ENCODE results near the gene RBM39.
"Not testable (repeated sequence)": the region's sequence is repeated elsewhere in the genome, so short reads cannot be mapped to it uniquely, and the experiment has no call there.

The RBM39 gene

DNA sequence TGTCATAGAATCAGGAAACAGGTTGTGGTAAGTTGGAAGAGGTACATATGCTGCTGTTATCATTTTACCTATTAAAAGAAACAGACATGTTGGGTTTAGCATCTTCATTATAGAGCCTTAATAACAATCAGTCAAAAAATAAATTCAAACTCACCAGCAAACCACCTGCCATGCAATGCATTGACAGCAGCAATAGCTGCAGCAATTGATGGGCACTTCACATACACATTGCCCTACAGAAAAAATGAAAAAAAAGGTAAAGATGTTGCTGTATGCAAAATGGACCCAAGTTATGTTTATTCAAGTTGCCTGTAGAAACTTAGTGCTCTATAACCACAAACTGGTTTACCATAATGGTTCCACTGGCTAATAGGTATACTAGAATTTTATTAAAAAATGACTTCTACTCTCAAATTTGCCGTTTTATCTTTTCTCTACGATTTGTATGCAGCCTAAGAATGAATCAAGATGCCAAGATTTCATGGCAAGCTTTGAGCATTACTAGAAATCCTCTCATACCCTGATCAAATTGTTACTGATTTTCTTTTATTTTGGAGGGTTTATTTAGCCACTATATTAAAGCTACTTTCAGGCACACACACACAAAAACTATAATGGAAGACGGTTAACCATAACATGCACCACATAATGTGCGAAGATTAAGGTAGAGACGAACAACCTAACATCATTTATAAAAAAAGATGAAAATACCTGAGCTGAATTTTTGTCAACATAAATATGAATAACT lies 37.4 kb downstream of the RBM39 start:
- no peak for DNase-seq

DNA sequence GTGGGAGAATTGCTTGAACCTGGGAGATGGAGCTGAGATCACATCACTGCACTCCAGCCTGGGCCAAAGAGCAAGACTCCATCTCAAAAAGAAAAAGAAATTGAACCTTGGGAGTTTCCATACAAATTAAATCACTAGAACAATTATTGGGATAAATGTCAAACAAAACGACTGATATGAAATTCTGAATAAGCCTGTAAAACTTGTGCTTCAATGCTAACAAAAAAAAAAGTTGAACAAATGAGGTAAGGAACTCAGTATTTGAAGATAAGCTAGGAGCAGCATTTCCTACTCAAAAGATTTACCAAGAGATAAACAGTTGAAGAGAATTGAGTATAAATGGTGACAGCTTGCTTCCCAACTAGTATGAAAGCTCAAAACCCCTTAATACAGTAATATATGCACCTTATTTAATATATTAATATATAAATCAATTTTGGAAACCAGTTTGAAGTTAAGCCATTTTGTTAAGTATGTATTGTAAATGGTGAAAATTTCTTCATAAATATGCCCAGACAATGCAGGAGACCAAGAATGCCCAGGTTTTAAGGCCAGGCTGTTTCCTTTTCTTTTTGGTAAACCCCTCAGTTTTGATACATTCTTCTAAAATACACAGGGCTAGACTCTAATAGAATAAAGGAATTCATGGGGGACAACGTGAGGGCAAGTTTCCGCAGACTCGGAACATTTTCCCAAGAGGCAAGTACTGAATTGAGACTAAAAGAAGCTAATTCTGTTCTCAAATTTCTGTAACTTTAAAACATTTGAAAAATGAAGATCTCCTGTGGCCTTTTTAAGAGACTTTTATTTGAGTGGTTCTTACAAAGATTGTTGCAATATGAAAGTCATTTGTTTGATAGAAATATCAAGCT lies 39.0 kb downstream of the RBM39 start:
- DNase-seq: no peak

DNA sequence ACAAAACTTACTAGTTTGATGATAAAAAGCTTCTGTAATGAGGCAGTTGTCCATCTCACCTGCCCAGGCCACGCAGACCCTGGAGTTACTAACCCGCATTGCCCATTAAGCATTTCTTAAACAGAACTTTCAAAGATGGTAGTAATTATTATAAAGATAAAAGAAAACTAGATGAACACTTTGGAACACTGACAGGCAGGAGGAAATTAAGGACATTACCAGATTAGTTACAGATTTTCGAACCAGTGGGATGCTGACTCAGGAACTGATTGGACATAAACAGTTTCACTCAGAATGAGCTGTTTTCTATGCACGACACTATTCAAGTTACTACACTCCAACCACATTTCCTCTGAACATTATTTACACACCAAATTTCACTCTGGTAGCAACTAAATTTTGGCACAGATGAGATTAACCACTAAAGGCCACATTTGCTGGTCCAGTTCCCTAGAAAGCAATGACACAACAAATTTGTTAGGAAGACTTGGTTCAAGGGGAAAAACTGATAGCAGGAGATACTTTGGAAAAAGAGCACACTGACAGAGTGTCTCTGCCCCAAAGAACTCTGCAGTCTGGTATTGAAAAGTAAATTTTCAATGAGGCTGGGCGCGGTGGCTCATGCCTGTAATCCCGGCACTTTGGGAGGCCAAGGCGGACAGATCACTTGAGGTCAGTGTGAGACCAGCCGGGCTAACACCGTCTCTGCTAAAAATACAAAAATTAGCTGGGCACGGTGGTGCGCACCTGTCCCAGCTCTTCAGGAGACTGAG lies 39.8 kb downstream of the RBM39 start:
- no peak for DNase-seq

DNA sequence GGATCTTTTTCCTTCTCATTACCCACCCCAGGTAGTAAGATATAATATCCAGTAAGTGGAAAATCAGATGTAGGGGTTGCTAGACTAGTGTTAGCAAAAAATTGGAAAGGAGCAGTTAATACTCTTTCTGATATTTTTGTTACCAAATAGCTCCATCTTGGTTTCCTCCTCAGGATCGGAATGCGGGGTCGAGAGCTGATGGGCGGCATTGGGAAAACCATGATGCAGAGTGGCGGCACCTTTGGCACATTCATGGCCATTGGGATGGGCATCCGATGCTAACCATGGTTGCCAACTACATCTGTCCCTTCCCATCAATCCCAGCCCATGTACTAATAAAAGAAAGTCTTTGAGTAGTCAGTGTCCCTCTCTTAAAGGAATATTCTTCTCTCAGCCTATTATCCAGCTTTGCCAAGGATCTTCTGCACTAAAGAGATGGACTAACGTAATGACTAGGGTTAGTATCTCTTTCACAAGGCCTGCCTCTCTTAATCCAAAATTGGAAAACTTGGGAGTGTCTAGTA lies 41.4 kb downstream of the RBM39 start:
- no peak for DNase-seq

DNA sequence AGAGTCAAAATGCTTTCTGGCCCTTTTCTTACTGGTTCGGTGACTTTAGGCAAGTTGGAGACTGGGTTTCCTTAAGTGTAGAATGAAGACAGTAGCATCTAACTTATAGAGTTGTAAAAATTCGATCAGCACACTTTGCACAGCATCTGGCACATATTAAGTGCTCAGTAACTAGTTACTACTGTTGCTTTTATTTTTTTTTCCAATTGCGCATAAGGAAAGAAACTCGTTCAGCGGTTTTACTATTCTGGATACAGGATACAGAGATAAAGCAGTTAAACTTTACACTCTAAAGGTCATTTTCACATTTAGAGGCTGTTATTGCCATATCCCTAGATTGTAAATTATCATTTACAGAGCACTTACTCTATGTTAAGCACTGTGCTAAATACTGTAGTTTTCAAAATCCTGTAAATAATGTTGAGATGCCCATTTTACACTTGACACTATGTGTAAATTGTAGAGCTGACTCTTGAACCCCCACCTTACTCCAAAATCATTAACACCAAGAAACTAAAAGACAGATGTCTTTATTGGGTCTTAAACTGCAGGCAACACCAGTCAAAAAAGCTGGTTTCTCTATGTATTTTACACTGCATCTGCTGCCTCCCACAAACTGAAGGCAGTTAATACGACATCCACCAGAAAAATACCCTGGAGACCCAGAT lies 42.0 kb downstream of the RBM39 start:
- no peak for DNase-seq

DNA sequence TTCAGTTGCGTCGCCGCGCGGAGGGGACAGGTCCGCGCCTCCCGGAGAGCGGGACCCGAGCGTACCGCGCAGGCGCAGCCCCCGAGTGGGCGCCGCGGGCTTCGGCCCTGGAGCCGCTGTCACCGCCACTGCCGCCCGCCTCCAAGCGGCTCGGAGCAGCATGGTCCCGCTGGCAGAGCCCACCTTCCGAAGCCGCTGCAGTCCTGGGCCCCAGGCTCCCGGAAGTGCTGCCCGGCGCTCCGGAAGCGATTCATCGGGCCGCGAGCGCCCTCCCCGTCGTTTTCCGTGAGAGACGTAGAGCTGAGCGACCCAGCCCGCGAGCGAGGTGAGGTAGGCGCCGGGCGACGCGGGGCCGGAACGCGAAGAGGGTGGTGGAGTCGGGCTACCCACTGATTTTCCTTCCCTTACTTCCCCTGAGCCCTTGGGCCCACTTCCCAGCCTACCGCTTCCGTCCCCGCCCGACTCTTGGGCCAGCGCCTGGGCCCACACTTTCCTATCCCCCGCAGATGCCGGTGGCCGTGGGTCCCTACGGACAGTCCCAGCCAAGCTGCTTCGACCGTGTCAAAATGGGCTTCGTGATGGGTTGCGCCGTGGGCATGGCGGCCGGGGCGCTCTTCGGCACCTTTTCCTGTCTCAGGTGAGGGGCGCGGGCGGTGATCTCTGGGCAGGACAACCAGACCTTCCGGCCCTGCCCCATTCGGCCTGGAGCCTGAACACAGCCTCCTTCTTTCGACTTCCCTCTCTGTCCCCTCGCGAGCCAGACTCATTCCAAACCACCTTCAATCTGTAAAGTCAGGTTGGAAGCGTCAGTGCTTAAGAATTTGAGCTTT lies 42.7 kb downstream of the RBM39 start, which contains the start of the genes NFS1 and ROMO1:
NFS1 (minus strand) TSS at position 226 of the 830 bp plus-strand sequence; CDS start at position 162, 64 bp downstream.
ROMO1 (plus strand) TSS at position 279 of the 830 bp plus-strand sequence; CDS start at position 507, 228 bp downstream.
- DNase-seq: peak; percentile 94

DNA sequence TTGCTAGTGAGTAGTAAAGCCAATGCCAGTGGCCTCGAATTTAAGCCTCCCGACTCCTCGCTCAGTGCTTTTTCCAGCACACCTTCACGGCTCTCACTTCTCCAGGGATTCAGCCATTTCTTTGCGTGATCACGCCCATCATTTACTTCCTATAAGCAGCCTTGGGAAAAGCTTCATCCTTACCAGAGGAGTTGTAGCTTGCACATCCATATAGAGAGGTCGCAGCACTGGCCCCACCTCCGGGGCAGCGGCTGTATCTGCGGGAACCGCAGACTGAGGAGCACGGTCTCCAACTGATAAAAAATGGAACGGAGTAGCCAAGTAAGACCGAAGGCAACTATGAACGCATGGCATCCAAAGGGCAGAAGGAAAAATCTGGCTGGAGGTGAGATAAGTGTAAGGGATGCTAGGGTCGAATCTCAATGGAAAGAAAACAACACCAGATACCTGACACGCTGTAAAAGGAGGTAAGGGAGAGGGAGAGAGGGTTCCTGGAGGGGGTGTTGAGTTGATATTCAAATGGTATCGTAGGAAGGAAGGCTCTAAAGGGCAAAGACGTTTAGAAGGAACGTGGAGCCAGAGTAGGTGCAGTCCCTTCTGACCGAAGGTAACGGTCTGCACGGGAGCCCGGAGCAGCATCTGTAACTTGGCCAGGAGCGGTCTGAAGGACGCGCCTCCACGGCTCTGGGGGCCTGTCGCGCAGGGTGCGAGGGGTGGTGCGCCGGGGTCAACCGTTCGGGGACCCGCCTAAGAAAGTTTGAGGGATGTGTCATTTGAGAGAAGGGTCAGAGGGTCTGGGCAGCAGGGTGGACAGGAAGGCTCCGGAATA lies 43.5 kb downstream of the RBM39 start:
- DNase-seq: peak; percentile 67

DNA sequence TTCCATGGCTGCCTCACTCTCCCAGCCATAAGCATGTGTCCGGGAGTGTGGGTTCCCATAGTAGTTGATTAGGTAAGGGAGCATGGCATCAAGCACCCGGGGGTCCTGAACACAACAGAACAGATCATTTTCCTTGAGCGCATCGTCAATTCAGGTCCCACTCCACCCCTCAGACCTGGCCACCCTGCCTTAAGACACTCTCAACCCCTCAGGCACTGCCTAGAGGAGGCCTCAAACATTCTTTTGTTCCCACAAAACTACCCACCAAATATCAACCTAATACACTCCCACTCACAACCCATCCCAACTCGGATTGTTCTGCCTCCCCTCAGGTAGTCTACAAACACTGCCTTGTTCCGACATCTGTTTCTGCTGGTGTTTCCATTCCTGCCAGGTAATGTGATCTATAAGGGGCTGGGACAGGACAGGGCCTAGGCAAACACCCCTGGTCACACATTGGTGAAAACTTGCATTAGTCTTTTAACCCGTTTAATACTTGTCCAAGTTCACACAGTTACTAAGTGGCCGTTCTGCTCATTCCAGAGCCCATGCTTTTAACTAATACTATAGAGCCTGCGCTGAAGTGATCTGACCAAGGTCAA lies 44.3 kb downstream of the RBM39 start:
- no peak for DNase-seq

DNA sequence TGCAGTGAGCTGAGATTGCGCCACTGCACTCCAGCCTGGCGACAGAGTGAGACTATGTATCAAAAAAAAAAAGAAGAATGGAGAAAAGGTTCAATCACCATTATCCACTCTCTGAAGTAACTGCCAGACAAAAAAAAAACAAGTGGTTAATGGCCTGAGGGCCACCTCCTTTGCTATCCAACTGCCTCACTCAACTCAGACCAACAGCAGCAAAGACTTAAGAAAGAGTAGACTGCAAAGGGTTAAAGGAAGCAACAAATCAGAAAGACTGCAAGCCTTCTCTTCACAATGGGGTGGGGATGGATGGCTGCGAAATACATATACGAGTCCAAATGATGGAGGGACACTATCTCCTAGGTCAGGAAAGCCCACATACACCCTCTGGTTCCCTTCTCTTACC lies 46.1 kb downstream of the RBM39 start:
- no peak for DNase-seq

DNA sequence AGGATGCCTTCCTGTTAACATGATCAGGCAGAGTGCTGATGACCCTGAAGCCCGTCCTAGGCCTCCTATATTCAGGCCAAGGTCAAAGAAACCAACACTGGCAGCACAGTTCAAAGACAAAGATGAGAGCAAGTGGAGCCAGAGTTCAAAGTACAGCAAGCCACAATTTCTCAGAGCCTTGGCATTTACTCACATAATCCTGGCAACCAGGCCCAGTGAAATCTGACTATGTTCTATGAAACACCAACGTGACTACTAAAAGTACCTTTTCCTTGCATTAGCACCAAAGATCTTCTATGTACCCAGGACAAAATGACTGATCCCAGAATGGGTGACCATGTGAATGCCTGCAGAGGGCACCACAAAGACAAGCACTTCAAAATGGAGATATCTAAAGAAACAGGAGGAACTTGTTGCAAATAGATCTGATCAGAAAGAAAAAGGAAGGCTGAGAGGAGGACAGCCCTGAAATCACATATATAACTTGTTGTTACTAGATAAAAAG lies 46.8 kb downstream of the RBM39 start:
- DNase-seq: no peak

DNA sequence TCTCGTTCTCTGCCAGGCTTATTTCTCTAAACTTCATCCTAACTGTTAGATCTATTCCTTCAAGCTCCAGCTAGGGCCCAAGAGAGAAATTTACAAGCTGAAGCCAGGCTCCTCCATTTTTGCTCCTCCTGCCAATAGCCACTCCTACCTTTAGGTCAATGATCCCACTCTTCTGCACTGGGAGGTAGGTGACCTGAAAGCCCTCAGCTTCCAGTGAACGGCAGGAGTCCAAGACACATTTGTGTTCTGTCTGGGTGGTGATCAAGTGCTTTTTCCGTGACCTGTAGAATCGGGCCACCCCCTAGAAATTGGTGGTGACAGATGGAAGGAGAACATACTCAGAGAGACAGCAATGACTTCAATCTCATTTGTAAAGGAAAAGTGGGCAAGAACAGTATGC lies 51.8 kb downstream of the RBM39 start:
- no peak for DNase-seq

DNA sequence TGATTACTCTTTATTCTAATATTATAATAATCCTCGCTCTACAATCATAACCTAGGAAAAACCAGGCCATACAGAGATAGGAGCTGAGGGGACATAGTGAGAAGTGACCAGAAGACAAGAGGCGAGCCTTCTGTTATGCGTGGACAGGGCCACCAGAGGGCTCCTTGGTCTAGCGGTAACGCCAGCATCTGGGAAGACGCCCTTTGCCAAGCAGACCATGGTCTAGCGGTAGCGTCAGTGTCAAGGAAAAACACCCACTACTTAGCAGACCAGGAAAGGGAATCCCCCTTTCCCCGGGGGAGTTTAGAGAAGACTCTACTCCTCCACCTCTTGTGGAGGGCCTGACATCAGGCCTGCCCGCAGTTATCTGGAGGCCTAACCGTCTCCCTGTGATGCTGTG lies 55.2 kb downstream of the RBM39 start:
- peak; percentile 33 for DNase-seq

DNA sequence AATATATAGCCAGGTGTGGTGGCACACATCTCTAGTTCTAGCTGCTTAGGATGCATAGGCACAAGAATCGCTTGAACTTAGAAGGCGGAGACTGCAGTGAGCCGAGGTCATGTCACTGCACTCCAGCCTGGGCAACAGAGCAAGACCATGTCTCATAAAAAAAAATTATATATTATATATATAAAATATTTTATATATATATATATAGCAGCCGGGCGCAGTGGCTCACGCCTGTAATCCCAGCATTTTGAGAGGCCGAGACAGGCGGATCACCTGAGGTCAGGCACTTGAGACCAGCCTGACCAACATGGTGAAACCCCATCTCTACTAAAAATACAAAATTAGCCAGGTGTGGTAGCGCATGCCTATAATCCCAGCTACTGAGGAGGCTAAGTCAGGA lies 56.7 kb downstream of the RBM39 start:
- not testable (repeated sequence) for DNase-seq

DNA sequence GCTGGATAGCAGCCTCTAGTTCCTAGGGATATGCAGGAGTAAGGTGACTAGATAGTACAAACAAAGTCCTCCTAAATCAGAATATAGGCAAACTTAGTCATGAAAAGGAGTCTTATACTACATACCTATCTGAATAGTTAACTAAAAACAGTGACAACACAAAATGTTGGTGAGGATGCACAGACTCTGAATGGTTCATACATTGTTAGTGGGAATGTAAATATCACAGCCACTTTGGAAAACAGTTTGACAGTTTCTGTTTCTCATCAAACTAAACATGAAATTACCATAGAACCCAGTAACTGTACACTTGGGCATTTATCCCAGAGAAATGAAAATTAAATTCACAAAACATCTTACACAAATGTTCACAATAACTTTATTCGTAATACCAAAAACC lies 60.1 kb downstream of the RBM39 start:
- DNase-seq: no peak

DNA sequence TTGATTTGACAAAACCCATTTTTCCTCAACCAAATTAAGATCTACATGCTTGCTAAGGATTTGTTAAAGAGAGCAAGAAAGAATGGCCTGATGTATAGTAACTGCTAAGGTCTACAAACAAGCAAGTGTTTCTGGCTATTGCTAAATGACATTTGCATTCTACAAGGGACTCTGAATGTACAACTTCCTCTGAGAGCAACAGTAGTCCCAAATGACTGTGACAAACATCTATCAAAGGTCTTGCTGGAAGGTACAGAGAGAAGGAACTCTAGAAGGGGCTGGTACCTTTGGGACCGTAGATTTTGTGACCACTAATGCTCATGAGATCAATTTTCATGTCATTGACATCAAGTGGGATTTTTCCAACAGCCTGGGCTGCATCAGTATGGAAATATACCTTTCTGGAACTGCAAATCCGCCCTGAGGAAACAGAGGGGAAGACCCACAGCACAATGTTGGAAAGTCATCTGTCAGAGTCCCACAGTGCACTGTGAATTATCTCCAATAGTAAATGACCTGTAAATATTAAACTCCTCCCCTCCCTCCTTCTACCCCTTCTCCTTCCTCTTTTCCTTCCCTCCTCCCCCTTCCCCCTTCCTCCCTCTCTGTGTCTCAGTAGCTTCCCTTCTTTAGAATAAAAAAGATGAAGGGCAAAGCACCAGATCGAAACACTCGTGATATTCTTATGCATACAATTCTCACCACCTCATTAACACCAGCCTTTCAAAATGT lies 61.4 kb downstream of the RBM39 start:
- peak; percentile 52 for DNase-seq

DNA sequence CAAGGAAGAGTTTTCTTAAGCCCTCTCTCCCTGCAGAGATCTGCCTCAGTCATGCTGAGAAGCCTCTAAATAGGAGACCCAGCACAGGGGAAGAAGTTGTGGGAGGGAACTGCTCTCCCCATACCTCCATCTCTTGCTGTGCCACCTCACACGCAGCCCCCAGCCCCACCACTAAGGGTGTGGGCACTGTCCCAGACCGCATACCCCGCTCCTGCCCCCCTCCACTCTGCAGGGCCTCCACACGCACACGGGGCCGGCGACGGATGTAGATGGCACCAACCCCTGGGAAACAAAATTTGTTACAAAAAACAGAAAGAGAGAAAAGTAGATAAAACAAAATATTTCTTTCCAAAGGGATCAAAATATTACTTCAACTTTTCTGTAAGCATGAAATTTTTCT lies 67.1 kb downstream of the RBM39 start:
- no peak for DNase-seq

DNA sequence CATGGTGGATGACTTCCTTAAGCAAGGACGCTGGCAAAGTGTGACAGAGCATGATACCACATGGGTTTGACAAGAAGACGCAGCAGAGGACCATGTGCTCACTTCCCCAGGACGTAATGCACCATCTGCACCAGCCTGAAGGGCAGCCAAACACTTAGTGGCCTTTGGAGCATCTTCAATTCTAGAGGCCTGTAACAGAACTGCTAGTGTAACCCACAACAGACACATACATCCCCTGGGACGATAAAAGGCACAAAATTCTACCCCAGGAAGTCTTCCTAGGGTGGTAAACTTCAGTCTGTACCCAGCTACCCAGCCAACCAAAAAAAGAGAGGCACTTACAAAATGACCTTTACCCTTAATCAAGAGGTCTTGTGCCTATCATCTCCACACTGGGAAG lies 68.2 kb downstream of the RBM39 start:
- no peak for DNase-seq

DNA sequence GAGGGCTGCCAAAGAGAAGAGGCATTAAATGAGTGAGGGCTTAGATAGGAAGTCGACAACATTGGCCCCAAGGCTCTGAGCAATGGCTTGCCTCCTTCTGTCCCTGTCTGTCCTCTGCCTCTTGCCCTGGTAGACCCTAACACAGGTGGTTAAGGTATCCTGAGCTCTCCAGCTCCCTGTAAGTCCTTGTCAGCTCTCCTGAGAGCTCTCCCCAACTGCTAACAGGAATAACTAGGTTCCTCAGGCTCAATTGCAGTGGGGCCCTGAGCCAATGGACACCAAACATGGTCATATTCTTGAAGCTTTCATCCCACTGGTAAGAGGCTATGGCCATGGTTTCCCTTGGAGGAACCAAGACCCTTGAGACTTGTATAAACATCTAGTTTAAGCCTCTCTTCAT lies 72.4 kb downstream of the RBM39 start:
- no peak for DNase-seq

DNA sequence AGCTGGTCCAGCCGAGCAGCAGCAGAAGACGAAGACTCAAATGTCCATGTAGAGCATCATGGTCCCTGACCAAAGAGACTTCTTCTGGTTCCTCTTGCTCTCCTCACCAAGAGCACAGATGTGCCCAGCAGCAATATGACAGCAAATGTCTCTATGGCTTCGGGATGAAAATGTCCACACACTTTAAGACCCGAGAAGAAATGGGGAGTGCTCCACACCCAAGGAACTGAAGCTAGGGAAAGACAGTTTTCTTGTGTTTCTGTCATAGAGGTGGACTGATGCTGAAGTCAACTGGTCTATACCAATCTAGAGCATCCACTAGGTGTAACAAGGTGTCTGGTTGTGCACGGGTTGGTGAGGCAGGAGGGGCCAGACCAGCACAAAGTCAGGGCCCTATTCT lies 72.8 kb downstream of the RBM39 start:
- no peak for DNase-seq

Data from hematopoietic multipotent progenitor cell treated with erythropoietin and hydrocortisone succinate and interleukin-3 and kit ligand, for 6 days (in vitro differentiated cells).